Fibroblast of the conjunctiva (primary cell): Measurements from ENCODE around the gene ADSS1.
A peak's percentile ranks its signal among the peaks of the same experiment; 100 is the strongest.

ENCODE experiments used
- DNase-seq: peaks from one replicate; pipeline ENCODE4 v3.0.0-alpha.2; 2010; ENCODE audit warnings: low read depth

Gene ADSS1

DNA sequence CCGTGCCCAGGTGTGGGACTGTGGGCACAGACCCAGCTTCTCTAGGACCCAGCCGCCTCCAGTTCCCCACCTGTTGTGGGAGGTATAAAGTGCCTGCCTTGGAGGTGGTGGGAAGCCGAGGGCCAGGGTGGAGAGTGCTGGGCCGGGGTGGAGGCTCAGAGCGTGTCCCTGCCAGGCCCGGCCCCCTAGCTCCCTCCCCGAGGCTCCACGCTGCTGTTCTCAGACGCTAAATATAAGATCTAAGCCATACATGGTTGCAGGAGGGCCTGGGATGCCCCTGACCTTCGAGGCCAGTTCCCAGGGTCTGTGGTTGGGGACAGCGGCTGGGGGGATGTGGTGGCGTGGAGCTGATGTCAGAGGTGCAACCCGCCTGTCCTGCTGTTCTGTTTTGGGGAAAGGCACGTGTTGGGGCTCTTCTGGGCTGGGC, 23.8 kb upstream of the ADSS1 start:
- no peak for DNase-seq

DNA sequence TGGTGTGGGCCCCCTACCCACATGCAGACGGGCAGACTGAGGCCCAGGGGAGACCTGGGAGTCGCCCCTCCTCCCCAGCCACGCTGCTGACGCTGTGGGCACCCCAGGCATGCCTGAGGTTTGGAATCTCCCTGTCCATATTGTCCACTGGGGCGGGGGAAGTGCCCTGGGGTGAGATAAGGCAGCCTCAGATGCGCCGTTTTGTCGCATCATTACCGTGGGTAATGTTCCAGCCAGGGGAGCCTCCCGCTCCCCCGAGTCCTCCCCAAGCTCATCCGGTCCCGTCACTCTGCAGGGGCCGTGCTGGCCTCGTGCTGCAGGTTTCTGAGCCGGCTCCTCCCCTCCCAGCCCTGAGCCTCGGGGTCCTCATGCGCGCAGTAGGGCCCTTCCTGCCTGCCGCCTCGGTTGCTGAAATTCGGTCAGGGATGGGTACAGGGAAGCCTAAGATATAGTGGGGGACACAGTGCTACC, 23.2 kb upstream of the ADSS1 start:
- DNase-seq: no peak

DNA sequence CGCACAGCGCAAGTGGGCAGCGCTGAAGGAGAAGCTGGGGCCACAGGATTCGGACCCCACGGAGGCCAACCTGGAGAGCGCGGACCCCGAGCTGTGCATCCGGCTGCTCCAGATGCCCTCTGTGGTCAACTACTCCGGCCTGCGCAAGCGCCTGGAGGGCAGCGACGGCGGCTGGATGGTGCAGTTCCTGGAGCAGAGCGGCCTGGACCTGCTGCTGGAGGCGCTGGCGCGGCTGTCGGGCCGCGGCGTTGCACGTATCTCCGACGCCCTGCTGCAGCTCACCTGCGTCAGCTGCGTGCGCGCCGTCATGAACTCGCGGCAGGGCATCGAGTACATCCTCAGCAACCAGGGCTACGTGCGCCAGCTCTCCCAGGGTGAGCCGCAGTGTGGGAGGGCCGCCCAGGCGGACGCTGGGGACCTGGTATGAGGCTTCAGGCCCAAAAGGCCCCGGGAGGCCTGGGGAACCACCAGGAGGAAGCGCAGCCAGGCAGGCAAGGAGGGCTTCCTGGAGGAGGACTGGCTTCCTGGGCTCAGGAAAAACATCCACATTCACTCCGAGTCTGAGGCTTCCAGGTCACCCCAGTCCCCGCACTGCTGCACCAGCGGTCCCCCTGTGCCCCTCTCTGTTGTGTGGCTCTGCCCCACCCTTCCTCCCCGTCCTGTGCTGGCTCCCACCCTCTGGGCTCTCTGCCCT, 22.5 kb upstream of the ADSS1 start:
- no peak for DNase-seq

DNA sequence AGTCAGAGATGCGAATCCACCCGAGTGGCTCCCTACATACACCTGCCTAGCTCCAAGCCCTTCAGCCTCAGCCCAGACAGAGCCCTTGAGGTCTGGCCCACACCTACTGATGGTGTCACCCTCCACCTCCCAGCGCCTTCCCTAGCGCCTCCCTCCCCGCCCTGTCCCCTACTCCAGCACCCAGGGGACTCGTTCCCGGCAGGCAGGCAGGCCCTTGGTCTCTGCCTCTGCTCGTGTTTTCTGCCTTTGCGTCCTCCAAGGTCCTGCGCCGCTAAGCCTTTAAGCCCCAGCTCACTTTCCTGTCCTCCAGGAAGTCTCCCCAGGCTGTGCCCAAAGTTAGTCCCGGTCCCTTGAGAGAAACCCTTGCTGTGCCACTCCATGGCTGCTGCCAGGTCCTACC, 21.9 kb upstream of the ADSS1 start:
- DNase-seq: no peak

DNA sequence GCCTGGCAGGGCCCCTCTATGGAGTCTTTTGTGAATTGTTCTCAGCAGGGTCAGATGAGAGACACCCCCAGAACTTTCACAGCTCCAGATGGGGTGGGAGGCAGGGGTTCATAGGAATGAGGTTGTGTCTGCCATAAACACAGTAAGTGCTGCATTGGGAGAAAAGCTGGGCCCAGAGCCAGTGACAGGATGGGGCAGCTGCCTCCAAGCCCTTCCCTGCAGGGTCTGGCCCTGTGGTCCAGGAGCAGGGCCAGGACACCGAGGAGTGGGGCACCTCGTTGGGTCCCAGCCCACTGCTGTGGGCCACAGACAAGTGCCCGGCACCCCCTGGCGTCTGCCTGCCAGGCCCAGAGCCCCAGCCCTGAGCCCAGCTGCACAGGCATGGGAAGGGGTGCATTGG, 21.4 kb upstream of the ADSS1 start:
- DNase-seq: no peak

DNA sequence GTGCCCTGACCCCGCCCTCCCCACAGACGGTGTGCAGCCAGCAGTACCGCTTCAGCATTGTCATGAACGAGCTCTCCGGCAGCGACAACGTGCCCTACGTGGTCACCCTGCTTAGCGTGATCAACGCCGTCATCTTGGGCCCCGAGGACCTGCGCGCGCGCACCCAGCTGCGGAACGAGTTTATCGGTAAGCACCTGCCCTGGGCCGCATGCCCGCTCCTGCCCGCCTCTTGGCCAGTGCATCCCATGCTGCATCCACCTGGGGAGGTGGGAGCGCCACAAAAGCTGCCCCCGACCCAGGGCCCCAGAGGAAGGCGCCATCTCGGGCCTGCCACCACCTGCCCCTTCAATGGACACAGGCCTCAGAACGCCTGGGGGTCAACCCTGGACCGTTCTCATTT, 20.8 kb upstream of the ADSS1 start:
- DNase-seq: no peak

DNA sequence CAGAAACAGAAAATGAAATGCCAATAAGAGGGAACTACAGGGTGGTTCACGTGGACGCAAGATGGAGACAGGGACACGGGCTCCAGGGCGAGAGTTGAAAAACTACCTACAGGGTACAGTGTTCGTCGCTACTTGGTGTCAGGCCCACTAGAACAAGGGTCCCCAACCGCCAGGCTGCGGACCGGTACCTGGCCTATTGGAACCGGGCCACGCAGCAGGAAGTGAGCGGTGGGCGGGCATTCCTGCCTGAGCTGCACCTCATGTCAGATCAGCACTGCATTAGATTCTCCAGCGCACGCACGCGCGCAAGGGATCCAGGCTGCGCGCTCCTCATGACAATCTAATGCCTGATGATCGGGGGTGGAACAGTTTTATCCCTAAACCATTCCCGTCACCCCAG, 19.8 kb upstream of the ADSS1 start:
- no peak for DNase-seq

DNA sequence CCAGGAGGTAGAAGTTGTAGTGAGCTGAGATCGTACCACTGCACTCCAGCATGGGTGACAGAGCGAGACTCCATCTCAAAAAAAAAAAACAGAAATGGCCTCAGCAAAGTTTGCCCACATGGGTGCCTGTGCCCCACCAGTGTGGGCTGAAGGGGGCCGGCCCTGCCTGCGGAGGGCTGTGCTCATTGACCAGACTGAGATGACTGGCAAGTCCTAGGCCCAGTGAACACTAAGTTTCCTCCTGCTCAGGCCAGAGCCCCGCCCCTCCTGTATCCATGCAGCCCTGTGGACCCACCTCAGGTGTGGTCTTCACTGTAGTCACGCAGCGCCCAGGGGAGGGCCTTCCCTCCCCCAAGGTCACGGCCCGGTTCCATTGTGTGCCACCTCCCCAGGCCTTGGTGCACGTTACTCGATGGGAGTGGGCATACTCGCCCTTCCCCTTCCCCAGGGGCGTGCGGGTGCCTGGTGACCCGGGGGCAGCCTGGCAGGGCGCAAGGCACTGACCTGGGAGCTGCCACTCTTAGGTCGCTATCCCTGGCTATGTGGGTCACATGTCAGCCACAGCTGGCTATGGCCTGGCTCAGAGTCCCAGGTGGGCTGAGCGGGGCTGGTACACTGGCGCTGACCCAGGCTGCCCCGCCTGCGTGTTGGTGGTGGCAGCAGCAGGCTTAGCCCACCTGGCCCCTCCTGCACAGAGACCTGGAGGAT, 18.5 kb upstream of the ADSS1 start:
- DNase-seq: no peak

DNA sequence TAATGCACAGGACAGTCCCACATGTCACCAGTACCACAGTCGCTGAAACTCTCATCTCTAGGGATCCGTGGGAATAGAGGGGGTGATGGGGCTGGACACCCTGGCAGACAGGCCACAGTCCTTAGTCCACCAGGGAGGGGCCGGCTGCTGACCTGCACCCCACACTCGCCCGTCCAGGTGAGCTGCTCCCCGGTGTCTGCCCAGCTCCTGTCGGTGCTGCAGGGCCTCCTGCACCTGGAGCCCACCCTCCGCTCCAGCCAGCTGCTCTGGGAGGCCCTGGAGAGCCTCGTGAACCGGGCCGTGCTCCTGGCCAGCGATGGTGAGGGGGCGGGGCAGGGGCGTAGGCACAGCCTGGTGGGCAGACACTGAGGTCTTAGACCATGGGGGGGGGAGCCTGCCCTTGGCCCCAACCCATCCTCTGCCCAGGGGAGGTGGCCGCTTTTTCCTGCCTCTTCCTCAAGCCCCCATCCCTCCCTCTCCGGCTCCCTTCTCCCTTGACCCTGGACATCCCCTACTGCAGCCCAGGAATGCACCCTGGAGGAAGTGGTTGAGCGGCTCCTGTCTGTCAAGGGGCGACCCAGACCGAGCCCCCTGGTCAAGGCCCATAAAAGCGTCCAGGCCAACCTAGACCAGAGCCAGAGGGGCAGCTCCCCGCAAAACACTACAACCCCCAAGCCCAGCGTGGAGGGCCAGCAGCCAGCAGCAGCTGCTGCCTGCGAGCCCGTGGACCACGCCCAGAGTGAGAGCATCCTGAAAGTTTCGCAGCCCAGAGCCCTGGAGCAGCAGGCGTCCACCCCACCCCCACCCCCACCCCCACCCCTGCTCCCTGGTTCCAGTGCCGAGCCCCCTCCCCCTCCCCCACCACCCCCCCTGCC, 17.1 kb upstream of the ADSS1 start:
- DNase-seq: no peak

DNA sequence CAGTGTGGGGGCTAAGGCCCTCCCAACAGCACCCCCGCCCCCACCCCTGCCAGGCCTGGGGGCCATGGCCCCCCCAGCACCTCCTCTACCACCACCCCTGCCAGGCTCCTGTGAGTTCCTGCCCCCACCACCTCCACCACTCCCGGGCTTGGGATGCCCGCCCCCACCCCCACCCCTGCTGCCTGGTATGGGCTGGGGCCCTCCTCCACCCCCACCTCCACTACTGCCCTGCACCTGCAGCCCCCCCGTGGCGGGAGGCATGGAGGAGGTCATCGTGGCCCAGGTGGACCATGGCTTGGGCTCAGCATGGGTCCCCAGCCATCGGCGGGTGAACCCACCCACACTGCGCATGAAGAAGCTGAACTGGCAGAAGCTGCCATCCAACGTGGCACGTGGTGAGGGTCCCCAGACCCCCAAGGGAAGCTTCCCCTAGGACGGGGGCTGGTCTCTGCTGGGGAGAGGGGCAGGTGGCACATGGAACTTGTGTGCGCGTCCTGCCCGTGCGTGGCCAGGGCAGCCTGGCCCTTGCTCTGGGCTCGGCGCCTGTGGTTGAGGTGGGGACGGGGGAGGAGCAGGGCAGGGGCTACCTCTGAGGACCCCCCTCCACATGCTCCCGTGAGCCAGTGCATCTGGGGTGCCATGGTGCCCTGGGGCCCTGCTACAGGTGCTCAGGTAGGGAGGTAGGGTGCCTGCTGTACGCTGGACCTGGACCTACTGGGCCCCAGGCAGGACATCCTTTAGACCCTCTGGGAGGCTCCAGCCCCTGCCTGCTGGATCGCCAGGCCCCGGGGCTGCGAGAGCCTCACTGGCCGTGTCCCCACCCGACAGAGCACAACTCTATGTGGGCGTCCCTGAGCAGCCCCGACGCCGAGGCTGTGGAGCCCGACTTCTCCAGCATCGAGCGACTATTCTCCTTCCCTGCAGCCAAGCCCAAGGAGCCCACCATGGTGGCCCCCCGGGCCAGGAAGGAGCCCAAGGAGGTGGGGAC, 16.1 kb upstream of the ADSS1 start:
- DNase-seq: no peak

DNA sequence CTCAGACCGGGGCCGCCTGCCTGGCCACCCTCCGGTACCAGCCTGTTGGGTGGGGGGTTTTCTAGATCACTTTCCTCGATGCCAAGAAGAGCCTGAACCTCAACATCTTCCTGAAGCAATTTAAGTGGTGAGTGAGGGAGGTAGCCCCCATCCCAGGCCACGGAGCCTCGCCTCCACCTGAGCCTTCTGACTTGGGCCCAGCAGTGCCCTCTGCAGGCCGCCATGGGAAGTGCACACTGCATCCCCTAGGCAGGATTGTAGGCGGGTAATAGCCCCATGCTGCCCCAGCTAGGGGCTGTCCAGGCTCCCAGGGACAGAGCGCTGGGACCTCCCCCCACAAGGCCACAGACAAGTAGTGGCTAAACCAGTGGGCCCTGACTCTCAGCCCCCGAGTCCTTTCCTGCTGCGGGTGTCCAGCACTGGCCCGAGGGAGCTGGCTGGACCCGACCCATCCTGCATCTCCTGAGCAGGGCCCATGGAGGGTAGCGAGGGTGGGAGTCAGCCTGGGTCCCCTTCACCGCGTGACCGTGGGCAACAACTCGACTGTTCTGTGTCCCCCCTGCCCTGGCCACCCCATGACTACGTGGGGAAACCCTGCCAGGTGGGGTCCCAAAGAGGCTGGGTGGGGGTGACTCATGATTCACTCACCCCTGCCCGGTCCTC, 15.3 kb upstream of the ADSS1 start:
- DNase-seq: peak; percentile 32

DNA sequence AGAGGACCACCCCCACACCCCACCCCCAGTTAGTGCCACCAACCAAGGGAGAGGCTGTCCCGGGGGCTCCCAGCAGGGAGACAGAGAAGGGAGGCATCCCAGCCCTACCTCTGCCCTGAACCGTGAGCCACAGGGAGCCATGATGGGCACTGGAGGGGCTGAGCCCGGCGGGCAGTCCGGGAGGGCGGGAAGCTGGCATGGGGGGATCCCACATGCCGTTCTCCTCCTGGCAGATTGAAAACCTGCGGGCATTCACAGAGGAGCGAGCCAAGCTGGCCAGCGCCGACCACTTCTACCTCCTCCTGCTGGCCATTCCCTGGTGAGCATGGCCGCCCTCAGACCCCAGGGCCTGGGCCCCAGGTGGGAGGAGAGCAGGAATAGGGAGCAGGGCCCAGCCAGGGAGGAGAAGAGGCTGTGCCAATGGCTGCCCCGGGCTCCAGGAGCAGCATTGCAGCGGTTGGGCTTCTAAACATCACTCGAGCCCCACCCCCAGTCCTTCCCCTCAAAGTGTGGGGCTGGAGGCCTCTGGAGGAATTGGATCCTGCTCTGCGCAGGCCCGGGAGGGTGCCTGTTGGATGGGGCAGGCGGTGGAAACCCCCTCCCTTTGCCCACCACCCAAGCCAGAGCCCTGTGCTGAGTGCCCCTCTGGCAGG, 14.5 kb upstream of the ADSS1 start:
- no peak for DNase-seq

DNA sequence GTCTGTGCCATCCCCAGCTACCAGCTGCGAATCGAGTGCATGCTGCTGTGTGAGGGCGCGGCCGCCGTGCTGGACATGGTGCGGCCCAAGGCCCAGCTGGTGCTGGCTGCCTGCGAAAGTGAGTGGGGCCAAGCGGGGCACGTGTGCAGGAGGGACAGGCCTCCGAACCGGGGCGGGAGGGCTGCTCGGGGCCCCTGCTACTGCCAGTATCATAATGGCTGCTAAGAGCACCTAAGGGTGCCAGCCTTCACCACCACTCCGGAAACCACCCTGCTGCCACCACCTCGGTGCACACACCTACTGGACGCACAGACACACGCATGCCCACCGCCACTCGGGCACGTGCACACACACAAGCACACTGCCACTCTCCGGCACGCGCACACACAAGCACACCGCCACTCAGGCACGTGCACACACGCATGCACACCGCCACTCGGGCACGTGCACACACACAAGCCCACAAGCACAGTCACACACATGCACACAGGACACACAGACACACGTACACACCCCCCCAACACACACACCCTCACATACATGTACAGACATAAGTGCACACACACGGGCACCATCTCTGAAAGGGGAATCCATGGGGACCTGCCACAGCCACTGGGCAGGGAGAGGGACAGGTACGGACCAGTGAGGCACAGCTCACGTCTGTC, 13.8 kb upstream of the ADSS1 start:
- no peak for DNase-seq

DNA sequence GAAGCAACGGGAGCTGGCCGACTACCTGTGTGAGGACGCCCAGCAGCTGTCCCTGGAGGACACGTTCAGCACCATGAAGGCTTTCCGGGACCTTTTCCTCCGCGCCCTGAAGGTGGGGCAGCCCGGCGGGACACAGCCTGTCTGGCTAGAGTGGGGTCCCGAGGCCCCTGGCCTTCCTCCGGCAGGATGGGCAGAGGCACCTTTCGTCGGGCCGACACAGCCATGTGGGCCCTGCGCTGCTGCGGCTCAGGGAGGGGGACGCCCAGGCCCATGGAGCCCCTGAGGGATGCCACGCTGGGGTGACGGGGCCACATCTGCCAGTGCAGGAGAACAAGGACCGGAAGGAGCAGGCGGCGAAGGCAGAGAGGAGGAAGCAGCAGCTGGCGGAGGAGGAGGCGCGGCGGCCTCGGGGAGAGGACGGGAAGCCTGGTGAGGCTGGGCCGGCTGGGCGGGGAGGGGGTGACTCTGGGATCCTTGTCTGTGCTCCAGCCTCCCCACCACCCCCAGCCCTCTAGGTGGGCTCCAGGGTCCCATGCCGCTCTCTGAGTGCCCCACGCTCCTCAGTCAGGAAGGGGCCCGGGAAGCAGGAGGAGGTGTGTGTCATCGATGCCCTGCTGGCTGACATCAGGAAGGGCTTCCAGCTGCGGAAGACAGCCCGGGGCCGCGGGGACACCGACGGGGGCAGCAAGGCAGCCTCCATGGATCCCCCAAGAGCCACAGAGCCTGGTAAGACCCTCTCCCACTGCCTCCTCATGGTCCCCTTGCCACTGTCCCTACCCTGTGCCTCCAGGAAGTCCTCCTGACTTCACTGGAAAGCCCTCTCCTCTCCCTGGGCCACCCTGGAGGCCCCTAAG, 10.9 kb upstream of the ADSS1 start:
- DNase-seq: no peak

DNA sequence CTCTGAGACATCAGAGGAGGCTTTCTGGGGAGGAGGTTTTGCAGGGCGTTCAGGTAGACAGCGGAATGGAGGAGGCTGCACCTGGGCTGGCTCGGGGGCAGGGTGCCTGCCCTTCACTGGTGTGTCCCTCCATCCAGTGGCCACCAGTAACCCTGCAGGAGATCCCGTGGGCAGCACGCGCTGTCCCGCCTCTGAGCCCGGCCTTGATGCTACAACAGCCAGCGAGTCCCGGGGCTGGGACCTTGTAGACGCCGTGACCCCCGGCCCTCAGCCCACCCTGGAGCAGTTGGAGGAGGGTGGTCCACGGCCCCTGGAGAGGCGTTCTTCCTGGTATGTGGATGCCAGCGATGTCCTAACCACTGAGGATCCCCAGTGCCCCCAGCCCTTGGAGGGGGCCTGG, 10.0 kb upstream of the ADSS1 start:
- no peak for DNase-seq

DNA sequence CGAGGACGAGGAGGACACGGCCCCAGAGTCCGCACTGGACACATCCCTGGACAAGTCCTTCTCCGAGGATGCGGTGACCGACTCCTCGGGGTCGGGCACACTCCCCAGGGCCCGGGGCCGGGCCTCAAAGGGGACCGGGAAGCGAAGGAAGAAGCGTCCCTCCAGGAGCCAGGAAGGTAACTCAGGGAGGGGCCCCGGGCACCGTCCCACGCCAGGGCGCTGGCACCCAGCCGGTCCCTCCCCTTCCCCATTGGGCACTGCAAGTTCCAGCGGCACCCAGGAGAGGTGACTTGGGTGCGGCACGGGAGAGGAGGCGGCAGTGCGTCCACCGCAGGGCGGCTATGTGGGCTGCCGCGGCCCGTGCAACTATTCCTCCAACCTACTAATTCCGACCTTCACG, 9.3 kb upstream of the ADSS1 start:
- DNase-seq: no peak

DNA sequence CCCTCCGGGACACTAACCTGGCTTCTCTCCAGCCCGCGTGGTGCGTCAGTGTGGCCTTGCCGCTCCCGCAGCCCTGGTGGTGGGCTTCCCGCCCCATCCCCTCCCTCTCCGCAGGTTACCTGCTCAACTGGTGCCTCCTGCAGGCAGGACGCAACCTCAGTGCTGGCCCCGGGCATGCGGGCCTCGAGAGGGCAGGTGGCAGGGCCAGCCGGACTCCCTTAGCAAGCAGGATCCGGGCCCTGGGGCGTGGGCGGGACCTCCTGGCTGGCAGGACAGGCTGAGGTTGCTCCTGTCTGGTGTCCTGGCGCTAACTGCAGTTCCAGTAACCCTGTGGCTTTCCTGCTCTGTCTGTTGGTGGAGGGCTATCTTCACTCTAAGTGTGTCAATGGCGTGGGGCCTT, 8.6 kb upstream of the ADSS1 start:
- no peak for DNase-seq

DNA sequence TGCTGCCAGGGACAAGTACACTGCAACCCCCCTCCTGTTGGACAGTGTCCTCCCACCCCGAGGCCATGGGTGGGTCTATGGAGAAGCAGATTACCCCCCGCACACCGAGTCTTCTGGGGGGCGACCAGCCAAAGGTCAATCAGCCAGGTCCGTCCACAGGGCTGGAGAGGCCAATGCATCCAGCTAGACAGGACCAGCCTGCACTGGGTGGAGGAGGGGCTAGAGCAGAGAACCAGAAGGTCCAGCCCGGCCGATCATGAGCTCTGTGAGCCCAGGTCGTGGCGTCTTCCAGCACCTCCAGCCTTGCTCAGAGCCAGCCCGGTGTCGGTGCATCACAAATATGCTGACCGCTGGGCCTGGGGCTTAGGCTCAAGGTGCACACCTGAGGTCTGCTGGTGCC, 8.2 kb upstream of the ADSS1 start:
- no peak for DNase-seq

DNA sequence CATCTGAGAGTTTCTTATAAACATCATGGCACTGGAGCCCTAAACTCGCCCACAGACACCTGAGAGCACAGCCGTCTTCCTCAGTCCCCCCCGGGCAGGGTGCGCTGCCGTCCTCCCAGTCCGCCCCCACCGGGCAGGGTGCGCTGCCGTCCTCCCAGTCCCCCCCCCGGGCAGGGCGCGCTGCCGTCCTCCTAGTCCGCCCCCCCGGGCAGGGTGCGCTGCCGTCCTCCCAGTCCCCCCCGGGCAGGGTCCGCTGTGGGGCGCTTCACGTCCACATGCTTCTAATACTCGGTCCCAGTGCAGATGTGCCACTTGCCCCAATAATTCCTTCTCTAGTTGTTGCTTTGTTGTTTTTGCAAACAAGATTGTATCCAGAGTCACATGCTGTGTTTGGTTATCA, 6.9 kb upstream of the ADSS1 start:
- DNase-seq: no peak
